ENCODE measurements around the gene GRK3.

DNA sequence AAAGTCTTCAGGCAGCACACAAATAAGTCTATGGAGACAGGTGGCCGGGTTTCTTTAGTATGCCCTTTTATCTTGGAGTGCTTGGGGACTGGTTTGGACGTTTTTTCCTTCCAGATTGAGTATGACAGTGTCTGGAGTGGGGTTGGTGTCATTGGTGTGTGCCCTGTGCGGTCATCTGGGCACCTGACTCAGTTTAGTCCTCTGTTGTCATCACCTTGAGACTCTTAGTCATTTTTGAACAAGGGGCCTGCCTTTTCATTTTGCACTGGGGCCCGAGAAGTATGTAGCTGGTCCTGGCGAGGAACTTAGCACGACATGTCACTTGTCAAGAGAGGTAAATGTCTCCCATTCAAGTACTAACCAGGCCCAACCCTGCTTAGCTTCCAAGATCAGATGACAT, 150.3 kb downstream of the GRK3 start:
- TF ChIP-seq EZH2 (IDR thresholded peaks at IDR 0.05; ENCODE audit: borderline replicate concordance, low read depth, low read length, poor library complexity, severe bottlenecking), result no peak
- TF ChIP-seq, protein P1, sequence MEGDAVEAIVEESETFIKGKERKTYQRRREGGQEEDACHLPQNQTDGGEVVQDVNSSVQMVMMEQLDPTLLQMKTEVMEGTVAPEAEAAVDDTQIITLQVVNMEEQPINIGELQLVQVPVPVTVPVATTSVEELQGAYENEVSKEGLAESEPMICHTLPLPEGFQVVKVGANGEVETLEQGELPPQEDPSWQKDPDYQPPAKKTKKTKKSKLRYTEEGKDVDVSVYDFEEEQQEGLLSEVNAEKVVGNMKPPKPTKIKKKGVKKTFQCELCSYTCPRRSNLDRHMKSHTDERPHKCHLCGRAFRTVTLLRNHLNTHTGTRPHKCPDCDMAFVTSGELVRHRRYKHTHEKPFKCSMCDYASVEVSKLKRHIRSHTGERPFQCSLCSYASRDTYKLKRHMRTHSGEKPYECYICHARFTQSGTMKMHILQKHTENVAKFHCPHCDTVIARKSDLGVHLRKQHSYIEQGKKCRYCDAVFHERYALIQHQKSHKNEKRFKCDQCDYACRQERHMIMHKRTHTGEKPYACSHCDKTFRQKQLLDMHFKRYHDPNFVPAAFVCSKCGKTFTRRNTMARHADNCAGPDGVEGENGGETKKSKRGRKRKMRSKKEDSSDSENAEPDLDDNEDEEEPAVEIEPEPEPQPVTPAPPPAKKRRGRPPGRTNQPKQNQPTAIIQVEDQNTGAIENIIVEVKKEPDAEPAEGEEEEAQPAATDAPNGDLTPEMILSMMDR (conservative IDR thresholded peaks at IDR 0.05; ENCODE audit: low read depth, low read length), result no peak

Measured in A673 (cell line).